HG03469 (cell line): ENCODE data around the gene ONECUT2.

Experiments used
- ATAC-seq: cut with Tn5 transposase; IDR thresholded peaks from one replicate; pipeline ENCODE4 v1.9.1; 2021; ENCODE audit warnings: mild to moderate bottlenecking, moderate library complexity, moderate number of reproducible peaks; ENCODE audit not compliant: unreplicated experiment

The ONECUT2 gene

GRCh38 chr18:57523171-57523956 lies 88.2 kb downstream of the ONECUT2 start:
- ATAC-seq: peak; percentile 71

- no peak for ATAC-seq
These were observed 92.5 kb downstream of the ONECUT2 start for GRCh38 chr18:57527556-57528229.

DNA sequence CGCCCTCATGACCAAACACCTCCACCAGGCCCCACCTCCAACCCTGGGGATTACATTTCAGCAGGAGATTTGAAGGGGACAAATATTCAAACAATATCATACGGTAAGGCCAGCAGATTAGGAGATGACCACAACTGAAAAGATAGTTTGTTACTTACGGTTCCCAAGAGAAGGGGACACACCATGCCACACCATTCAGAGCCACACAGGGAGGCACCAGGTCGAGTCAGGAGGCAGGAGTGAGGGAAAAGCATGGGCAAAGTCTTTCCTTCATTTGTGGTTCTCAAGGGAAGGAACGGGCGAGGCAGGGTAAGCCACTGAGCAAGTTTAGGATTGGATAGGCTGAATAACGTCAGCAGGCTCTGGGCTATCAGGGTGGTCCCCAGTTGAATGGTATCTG lies 94.0 kb downstream of the ONECUT2 start:
- no peak for ATAC-seq

DNA sequence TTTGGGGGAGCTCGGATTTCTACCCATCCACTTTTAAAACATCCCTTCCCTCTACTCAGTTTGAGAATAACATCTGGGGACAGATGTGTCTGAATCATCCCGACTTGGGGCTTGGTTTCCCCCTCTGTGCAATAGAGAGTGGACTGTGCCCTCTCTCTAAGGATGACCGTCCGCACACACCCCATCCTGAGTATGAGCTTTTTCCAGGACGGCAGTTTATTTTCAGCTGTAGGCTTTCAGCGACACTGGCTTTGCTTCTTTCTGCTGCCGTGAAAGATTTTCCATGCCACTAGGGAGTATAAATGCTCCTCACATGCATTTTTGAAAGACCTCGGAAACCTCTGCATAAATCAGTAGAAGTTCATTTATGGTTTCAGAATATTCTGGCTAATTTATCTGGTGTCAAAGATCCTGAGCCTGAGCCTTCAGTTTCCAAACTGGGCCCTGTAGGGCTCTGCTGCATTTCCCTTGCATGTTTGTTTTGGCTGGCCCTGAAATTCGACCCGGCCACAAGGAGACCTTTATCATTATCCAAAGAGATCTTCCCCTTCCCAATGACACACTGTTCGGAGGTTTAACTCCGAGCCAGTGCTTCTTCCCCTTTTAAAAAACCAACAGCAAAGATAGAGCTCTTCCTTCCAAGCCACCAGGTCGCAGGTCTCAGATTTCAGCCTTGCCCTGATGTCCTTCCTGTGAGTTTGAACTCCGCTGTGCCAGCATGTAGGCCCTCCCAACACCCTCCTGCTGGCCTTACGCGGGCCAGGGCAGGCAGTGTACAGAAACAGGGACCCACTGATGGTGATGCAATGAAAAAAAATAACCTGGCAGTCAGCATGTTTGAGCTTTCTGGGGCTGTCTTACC lies 98.1 kb downstream of the ONECUT2 start:
- no peak for ATAC-seq

DNA sequence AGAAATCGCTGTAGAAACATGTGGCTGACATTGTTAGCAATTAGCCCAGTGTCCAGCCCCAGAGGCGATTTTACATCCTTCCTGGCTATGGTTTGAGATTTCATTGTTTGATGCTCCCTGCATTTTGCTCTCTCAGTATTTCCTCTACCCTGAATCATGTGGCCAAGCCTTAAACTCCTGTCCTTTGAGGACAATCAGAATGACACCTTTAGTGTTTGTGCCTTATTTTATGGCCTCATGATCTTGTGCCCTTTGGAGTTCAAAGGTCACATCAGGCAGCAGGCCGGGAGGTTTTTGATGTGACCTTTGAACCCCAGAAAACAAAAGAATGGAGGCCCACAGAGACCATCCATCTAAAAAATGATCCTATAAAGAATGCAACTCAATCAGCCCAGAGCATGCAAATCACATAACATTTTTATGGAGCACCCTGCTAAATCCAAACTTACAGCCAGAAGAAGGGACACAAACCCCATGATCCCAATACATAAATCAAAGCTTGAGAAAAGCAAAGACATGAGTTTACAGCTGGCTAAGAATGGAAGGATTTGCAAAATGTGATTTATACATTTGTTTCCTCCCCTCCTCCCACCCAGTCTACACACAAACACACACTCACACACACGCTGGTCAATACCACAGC lies 98.8 kb downstream of the ONECUT2 start:
- no peak for ATAC-seq

- ATAC-seq: no peak
These were observed 99.3 kb downstream of the ONECUT2 start for GRCh38 chr18:57534511-57534909.

DNA sequence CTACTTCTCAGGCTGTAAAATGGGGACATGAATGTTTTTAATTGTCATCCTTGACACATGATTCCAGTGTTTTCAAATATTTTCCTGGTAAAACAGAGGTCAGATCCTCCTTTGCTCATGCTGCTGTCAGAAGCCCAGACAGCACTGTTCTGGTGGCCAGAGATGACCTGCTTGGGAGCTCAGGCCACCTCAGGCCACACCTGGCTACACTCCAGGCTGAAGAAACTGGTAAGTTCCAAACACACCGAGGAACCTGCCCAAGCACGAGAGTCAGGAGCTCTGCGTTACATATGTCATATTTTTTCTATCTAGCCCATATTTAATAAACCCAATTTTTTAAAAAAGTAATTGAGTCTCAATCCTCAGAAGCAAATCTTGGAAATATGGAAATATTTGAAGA lies 103.4 kb downstream of the ONECUT2 start:
- ATAC-seq: no peak

- no peak for ATAC-seq
These were observed 104.5 kb downstream of the ONECUT2 start for GRCh38 chr18:57539702-57540101.
